H1 (cell line): ENCODE measurements around the gene CASK. TPM values are rescaled to one million over a fixed set of nuclear protein-coding genes. Genes with fewer than 3 reads are reported as not detected.

Experiments used
- CTCF ChIA-PET: fragments of 300-600 bp; sonication (Branson Sonifier 250); formaldehyde crosslinking; loops from one replicate; lab custom pipeline; 2021; ENCODE audit not compliant: partially characterized antibody; lab: Charles Lee
- POLR2A ChIA-PET: fragments of 300-600 bp; sonication (Branson Sonifier 250); formaldehyde crosslinking; loops from one replicate; lab custom pipeline; 2021; ENCODE audit warnings: inconsistent platforms; ENCODE audit not compliant: partially characterized antibody; lab: Charles Lee
- DNase-seq, 2 experiments: peaks; one replicate each; pipeline versions ENCODE4 v3.0.0 to v3.0.0-alpha.2; 2010 to 2022; ENCODE audit warnings: low spot score in 2 of 2, low read depth in 1 of 2, mixed read lengths in 1 of 2
- FAIRE-seq: peaks from 2 replicates; lab custom pipeline; 2011; peaks lifted over from hg19 to GRCh38; lab: Jason Lieb, UNC
- H2AFZ ChIP-seq: 2 replicates; pipeline ENCODE4 v1.8.1; 2012; ENCODE audit warnings: low read length, inconsistent platforms
- H2AK5ac ChIP-seq: 2 replicates; pipeline ENCODE4 v1.6.1; 2013; ENCODE audit warnings: low read depth, low read length
- H2BK120ac ChIP-seq: replicated peaks from 2 replicates; pipeline ENCODE3; 2013; ENCODE audit warnings: low read depth, low read length, inconsistent platforms
- H2BK12ac ChIP-seq: 2 replicates; pipeline ENCODE4 v1.6.1; 2013; ENCODE audit warnings: low read depth, low read length
- H2BK15ac ChIP-seq: 2 replicates; pipeline ENCODE4 v1.6.1; 2013; ENCODE audit warnings: low read length
- H2BK20ac ChIP-seq: 2 replicates; pipeline ENCODE4 v1.6.1; 2013; ENCODE audit warnings: low read length
- H2BK5ac ChIP-seq: 2 replicates; pipeline ENCODE4 v1.6.1; 2013; ENCODE audit warnings: low read depth, low read length
- H3K14ac ChIP-seq: 2 replicates; pipeline ENCODE4 v1.6.1; 2013; ENCODE audit warnings: inconsistent platforms; ENCODE audit not compliant: insufficient read length
- H3K18ac ChIP-seq: 2 replicates; pipeline ENCODE4 v1.6.1; 2013; ENCODE audit warnings: low read length; ENCODE audit errors: extremely low read depth
- H3K23ac ChIP-seq: 2 replicates; pipeline ENCODE4 v1.6.1; 2013; ENCODE audit warnings: inconsistent platforms; ENCODE audit not compliant: insufficient read length
- H3K23me2 ChIP-seq: 2 replicates; pipeline ENCODE4 v1.6.1; 2013; ENCODE audit warnings: low read depth, low read length
- H3K27ac ChIP-seq: 2 replicates; pipeline ENCODE4 v1.6.1; 2011; ENCODE audit warnings: low read depth, low read length, inconsistent platforms
- H3K27me3 ChIP-seq, 4 experiments: replicated peaks in 1 of 4; 1 replicate in 1 of 4; 2 replicates in 3 of 4; pipeline versions ENCODE4 v1.6.1 to v1.8.1; 2011 to 2013; ENCODE audit warnings: low read length in 3 of 4, mild to moderate bottlenecking in 3 of 4, inconsistent platforms in 2 of 4, mixed read lengths in 2 of 4, moderate library complexity in 1 of 4; ENCODE audit not compliant: control insufficient read depth in 3 of 4, insufficient read depth in 3 of 4; ENCODE audit errors: extremely low read depth in 1 of 4
- H3K36me3 ChIP-seq, 4 experiments: 2 replicates each; pipeline versions ENCODE4 v1.6.1 to v1.8.1; 2011 to 2013; ENCODE audit warnings: mild to moderate bottlenecking in 4 of 4, low read length in 3 of 4, moderate library complexity in 2 of 4, control low read depth in 1 of 4, inconsistent platforms in 1 of 4; ENCODE audit not compliant: insufficient read depth in 4 of 4, control insufficient read depth in 2 of 4
- H3K4ac ChIP-seq: replicated peaks from 2 replicates; pipeline ENCODE3; 2013; ENCODE audit warnings: low read length, low read depth, mixed read lengths, inconsistent platforms; ENCODE audit not compliant: insufficient read length
- H3K4me1 ChIP-seq, 4 experiments: replicated peaks in 1 of 4; 1 replicate in 1 of 4; 2 replicates in 3 of 4; pipeline versions ENCODE4 v1.6.1 to v1.8.1; 2011 to 2013; ENCODE audit warnings: low read length in 3 of 4, inconsistent platforms in 2 of 4, mixed read lengths in 1 of 4; ENCODE audit not compliant: insufficient read depth in 4 of 4, control insufficient read depth in 3 of 4
- H3K4me2 ChIP-seq, 2 experiments: 2 replicates each; pipeline versions ENCODE4 v1.6.1 to v1.8.1; 2011 to 2013; ENCODE audit warnings: low read depth in 2 of 2, low read length in 2 of 2, control low read depth in 1 of 2, inconsistent platforms in 1 of 2, mild to moderate bottlenecking in 1 of 2; ENCODE audit not compliant: insufficient read depth in 1 of 2
- H3K4me3 ChIP-seq, 4 experiments: fragments of 200-600, 300-600 bp in 1 of 4; sonication (generic), shearing (Covaris generic), sonication (Bioruptor Twin) in 1 of 4; 2 replicates each; pipeline versions ENCODE4 v1.5.1 to v1.8.1; 2011 to 2016; ENCODE audit warnings: low read length in 4 of 4, low read depth in 3 of 4, control low read depth in 2 of 4, inconsistent platforms in 2 of 4, mild to moderate bottlenecking in 2 of 4, mixed read lengths in 1 of 4, moderate library complexity in 1 of 4; ENCODE audit not compliant: insufficient read depth in 2 of 4; ENCODE audit errors: extremely low read depth in 1 of 4
- H3K56ac ChIP-seq: replicated peaks from 2 replicates; pipeline ENCODE3; 2013; ENCODE audit warnings: low read depth, mild to moderate bottlenecking, mixed read lengths, low read length, inconsistent platforms; ENCODE audit not compliant: insufficient read length
- H3K79me1 ChIP-seq: 2 replicates; pipeline ENCODE4 v1.6.1; 2013; ENCODE audit warnings: low read depth, low read length, control low read depth
- H3K79me2 ChIP-seq, 2 experiments: 2 replicates each; pipeline versions ENCODE4 v1.6.1 to v1.8.1; 2012 to 2013; ENCODE audit warnings: low read length in 2 of 2, mild to moderate bottlenecking in 2 of 2, inconsistent platforms in 1 of 2; ENCODE audit not compliant: insufficient read depth in 2 of 2, control insufficient read depth in 1 of 2
- H3K9ac ChIP-seq, 4 experiments: replicated peaks in 1 of 4; 1 replicate in 1 of 4; 2 replicates in 3 of 4; pipeline versions ENCODE4 v1.6.1 to v1.8.1; 2011 to 2013; ENCODE audit warnings: low read depth in 3 of 4, low read length in 3 of 4, control low read depth in 2 of 4, mild to moderate bottlenecking in 2 of 4, moderate library complexity in 2 of 4, inconsistent platforms in 1 of 4; ENCODE audit errors: extremely low read depth in 1 of 4
- H3K9me3 ChIP-seq, 2 experiments: 2 replicates each; pipeline versions ENCODE4 v1.6.1 to v1.8.1; 2012 to 2013; ENCODE audit warnings: mild to moderate bottlenecking in 2 of 2, moderate library complexity in 2 of 2, control low read depth in 1 of 2, inconsistent platforms in 1 of 2, low read depth in 1 of 2, low read length in 1 of 2, mixed read lengths in 1 of 2; ENCODE audit not compliant: insufficient read depth in 2 of 2
- H4K20me1 ChIP-seq, 2 experiments: replicated peaks in 1 of 2; 2 replicates each; pipeline versions ENCODE3 to v1.8.1; 2011 to 2013; ENCODE audit warnings: inconsistent platforms in 2 of 2, low read length in 2 of 2, mild to moderate bottlenecking in 1 of 2; ENCODE audit not compliant: insufficient read depth in 2 of 2, control insufficient read depth in 1 of 2
- H4K5ac ChIP-seq: 2 replicates; pipeline ENCODE4 v1.6.1; 2013; ENCODE audit warnings: low read length, low read depth, mixed read lengths, inconsistent platforms; ENCODE audit not compliant: insufficient read length
- H4K8ac ChIP-seq: 2 replicates; pipeline ENCODE4 v1.8.0; 2013; ENCODE audit warnings: mild to moderate bottlenecking, moderate library complexity, low read length, inconsistent platforms; ENCODE audit not compliant: insufficient read depth; ENCODE audit errors: extremely low read depth
- H4K91ac ChIP-seq: replicated peaks from 2 replicates; pipeline ENCODE3; 2013; ENCODE audit warnings: low read length, mixed read lengths, inconsistent platforms; ENCODE audit not compliant: insufficient read length
- ASH2L ChIP-seq: fragments of 200-600, 300-600 bp; sonication (generic); IDR thresholded peaks from one replicate; pipeline ENCODE4 v1.7.1; 2017; ENCODE audit warnings: low read length
- BACH1 ChIP-seq: IDR thresholded peaks from 2 replicates; pipeline ENCODE4 v1.6.1; 2012; ENCODE audit warnings: low read length, improper control_type of control experiment
- BCL11A ChIP-seq, 2 experiments: IDR thresholded peaks; one replicate each; pipeline ENCODE4 v1.6.1; 2011; ENCODE audit warnings: low read depth in 2 of 2, low read length in 2 of 2, mild to moderate bottlenecking in 2 of 2
- CEBPB ChIP-seq: IDR thresholded peaks from 2 replicates; pipeline ENCODE4 v1.6.1; 2012; ENCODE audit warnings: low read depth, low read length
- EP300 ChIP-seq, 2 experiments: IDR thresholded peaks; 1 replicate in 1 of 2; 2 replicates in 1 of 2; pipeline ENCODE4 v1.6.1; 2011 to 2012; ENCODE audit warnings: low read depth in 2 of 2, low read length in 2 of 2, mild to moderate bottlenecking in 2 of 2, borderline replicate concordance in 1 of 2, inconsistent platforms in 1 of 2, moderate library complexity in 1 of 2
- EZH2 ChIP-seq: fragments of 200-600 bp; sonication (generic); IDR thresholded peaks from 2 replicates; pipeline ENCODE4 v1.7.1; 2012; ENCODE audit warnings: low read depth, mild to moderate bottlenecking, moderate library complexity, low read length, inconsistent platforms; ENCODE audit not compliant: severe bottlenecking
- JUND ChIP-seq: IDR thresholded peaks from 2 replicates; pipeline ENCODE4 v1.6.1; 2011; ENCODE audit warnings: mild to moderate bottlenecking, improper control_type of control experiment, low read length
- NANOG ChIP-seq: IDR thresholded peaks from 2 replicates; pipeline ENCODE4 v1.6.1; 2011; ENCODE audit warnings: low read length, low read depth, mild to moderate bottlenecking, inconsistent platforms; ENCODE audit not compliant: insufficient read depth, poor library complexity, severe bottlenecking
- NRF1 ChIP-seq: IDR thresholded peaks from 2 replicates; pipeline ENCODE4 v1.6.1; 2011; ENCODE audit warnings: mild to moderate bottlenecking, low read depth, low read length, improper control_type of control experiment
- POLR2A ChIP-seq, 2 experiments: IDR thresholded peaks; 1 replicate in 1 of 2; 2 replicates in 1 of 2; pipeline ENCODE4 v1.6.1; 2011; ENCODE audit warnings: low read depth in 2 of 2, low read length in 2 of 2, mild to moderate bottlenecking in 2 of 2; ENCODE audit errors: control extremely low read depth in 1 of 2
- RBBP5 ChIP-seq: IDR thresholded peaks from 2 replicates; pipeline ENCODE4 v1.7.1; 2012; ENCODE audit warnings: low read depth, mild to moderate bottlenecking, inconsistent platforms, low read length, moderate library complexity, borderline replicate concordance
- TAF7 ChIP-seq: optimal IDR thresholded peaks from 2 replicates; pipeline ENCODE3; 2011; ENCODE audit warnings: low read depth, mild to moderate bottlenecking, inconsistent platforms, low read length, moderate library complexity, borderline replicate concordance
- TBP ChIP-seq: IDR thresholded peaks from 2 replicates; pipeline ENCODE4 v1.6.1; 2011; ENCODE audit warnings: low read depth, low read length, improper control_type of control experiment
- WGBS, 2 experiments: shearing (Covaris generic) in 1 of 2; methylation state at CpG; one replicate each; pipeline versions ENCODE4 v1.1.6 to v1.1.7; 2013 to 2015; ENCODE audit warnings: low lambda C conversion rate in 2 of 2, mixed read lengths in 2 of 2, inconsistent platforms in 1 of 2, low coverage in 1 of 2, missing lambda C conversion rate in 1 of 2; ENCODE audit not compliant: insufficient replicate concordance in 2 of 2, insufficient coverage in 1 of 2, insufficient read length in 1 of 2; ENCODE audit errors: extremely low coverage in 1 of 2, missing lambda C conversion rate in 1 of 2; 5-methylcytosine and 5-hydroxymethylcytosine counted together
- polyA plus RNA-seq, 7 experiments: library from polyadenylated mRNA; depleted of rRNA in 3 of 7; stranded (reverse) in 5 of 7; unstranded in 2 of 7; fragments of >200 nt in 5 of 7; fragments of 200-250 nt in 2 of 7; gene quantifications; 1 replicate in 5 of 7; 2 replicates in 1 of 7; 4 replicates in 1 of 7; pipeline versions ENCODE4 v1.2.1 to v1.2.3, GENCODE V29; 2011 to 2013; ENCODE audit warnings: missing spikeins in 2 of 7, mixed read lengths in 2 of 7
- total RNA-seq: library from RNA; stranded (reverse); fragmentation: NEBNext Ultra II Directional; extraction: Animal tissue kit (Norgen Biotek cat#: 25700); gene quantifications from 2 replicates; pipeline ENCODE4 v1.2.1, GENCODE V29; 2021
- TF ChIP-seq, protein P1 (sequence below): IDR thresholded peaks from 2 replicates; pipeline ENCODE4 v1.6.1; 2012; ENCODE audit warnings: inconsistent platforms

CASK gene
- total and polyA plus RNA-seq, 2 of the 8 experiments (the other 6 are each of a cell fraction or from before 2014, with no cell fraction given) = 21.6 to 55.1 TPM

DNA sequence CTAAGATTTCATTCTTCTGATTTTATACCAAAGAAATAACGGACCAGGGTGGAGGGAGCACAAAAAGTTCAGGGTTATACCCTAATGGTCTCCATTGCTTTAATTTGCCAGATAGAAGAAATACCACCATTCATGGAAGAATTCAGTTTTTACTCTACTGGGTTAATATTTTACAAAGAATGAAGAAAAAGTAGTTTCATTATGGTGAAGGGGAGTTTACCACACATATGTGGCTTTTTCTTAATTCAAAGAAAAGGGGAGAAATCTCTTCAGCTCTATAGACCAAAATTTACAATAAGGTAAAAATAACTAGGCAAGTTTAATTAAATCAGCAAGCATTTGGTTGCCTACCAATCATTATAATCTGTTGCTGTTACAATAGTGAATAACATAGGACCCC lies 37.6 kb downstream of the CASK start:
- no peaks in the 10 kb centered on the region for H3K23me2 ChIP-seq
- H3K79me1 ChIP-seq = no peaks in the 10 kb centered on the region
- FAIRE-seq = no peak
- no peak overlapping the region for H3K4ac ChIP-seq
- no peak overlapping the region for H3K4me3 ChIP-seq
- WGBS, 2 experiments = 80% methylated on average over 1 of the region's 1 CpG; no CpG with 5 or more reads in 1 of the 2 experiments
- no peak for TF ChIP-seq BCL11A (IDR thresholded peaks at IDR 0.05; ENCODE audit: low read depth in 2 of 2, low read length in 2 of 2)
- TF ChIP-seq NRF1 = no peak
- no peak for TF ChIP-seq TBP
- no peak for TF ChIP-seq TAF7
- TF ChIP-seq EZH2 = no peak
- TF ChIP-seq POLR2A (IDR thresholded peaks at IDR 0.05; ENCODE audit: control extremely low read depth in 1 of 2, low read depth in 2 of 2, low read length in 2 of 2) = no peak
- TF ChIP-seq, protein P1, sequence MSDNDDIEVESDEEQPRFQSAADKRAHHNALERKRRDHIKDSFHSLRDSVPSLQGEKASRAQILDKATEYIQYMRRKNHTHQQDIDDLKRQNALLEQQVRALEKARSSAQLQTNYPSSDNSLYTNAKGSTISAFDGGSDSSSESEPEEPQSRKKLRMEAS = no peak
- TF ChIP-seq CEBPB = no peak
- TF ChIP-seq EP300 (IDR thresholded peaks at IDR 0.05; ENCODE audit: borderline replicate concordance in 1 of 2, low read depth in 2 of 2, low read length in 2 of 2) = no peak
- TF ChIP-seq BACH1 = no peak
- no peak for TF ChIP-seq JUND
- no peak for TF ChIP-seq ASH2L
- TF ChIP-seq NANOG = no peak
- no peak for TF ChIP-seq RBBP5
- H4K5ac ChIP-seq = no peak overlapping the region
- no peak overlapping the region for H2AK5ac ChIP-seq
- H4K20me1 ChIP-seq = no peaks in the 10 kb centered on the region
- H3K9me3 ChIP-seq = no peaks in the 10 kb centered on the region
- H3K18ac ChIP-seq = no peak overlapping the region
- peaks cover 0 to 70% of the 10 kb centered on the region in 2 experiments; a peak in 2 of 4 replicates for H3K79me2 ChIP-seq
- H2BK15ac ChIP-seq = no peak overlapping the region
- no peak overlapping the region for H4K91ac ChIP-seq
- ChIA-PET POLR2A (no interaction called here), CTCF (interaction anchor here (1.2 kb wide), 1 partner anchor 22 kb away, joined by 3 read pairs; no protein-coding TSS in a partner anchor)
- no peak overlapping the region for H2BK120ac ChIP-seq
- H2BK12ac ChIP-seq = no peak overlapping the region
- H2BK20ac ChIP-seq = no peak overlapping the region
- no peak overlapping the region for H3K23ac ChIP-seq
- H3K56ac ChIP-seq = no peak overlapping the region
- no peak for DNase-seq
- H3K36me3 ChIP-seq = no peaks in the 10 kb centered on the region
- no peaks in the 10 kb centered on the region for H3K27me3 ChIP-seq
- no peak overlapping the region for H3K14ac ChIP-seq
- H3K4me2 ChIP-seq = no peak overlapping the region
- H3K4me1 ChIP-seq = no peaks in the 10 kb centered on the region
- H2BK5ac ChIP-seq = no peak overlapping the region
- no peak overlapping the region for H2AFZ ChIP-seq
- no peak overlapping the region for H3K27ac ChIP-seq
- no peak overlapping the region for H3K9ac ChIP-seq
- H4K8ac ChIP-seq = no peak overlapping the region
